OCI-LY7 (cell line): ENCODE data around the gene SLC4A5. TPM values are rescaled to one million over a fixed set of nuclear protein-coding genes. Genes with fewer than 3 reads are reported as not detected.

Experiments
- BruUV-seq: library from RNA; stranded (reverse); fragments of 400-500 nt; replicated peaks from 2 replicates; lab custom pipeline; 2021; lab: Mats Ljungman, UMichigan
- CTCF ChIA-PET: fragments of 300-600 bp; sonication (Branson Sonifier 250); formaldehyde crosslinking; loops from one replicate; lab custom pipeline; 2022; ENCODE audit warnings: antibody characterized with exemption; ENCODE audit not compliant: unreplicated experiment; lab: Charles Lee
- POLR2A ChIA-PET: fragments of 300-600 bp; sonication (Branson Sonifier 250); formaldehyde crosslinking; loops from one replicate; lab custom pipeline; 2022; ENCODE audit warnings: antibody characterized with exemption; lab: Charles Lee
- DNase-seq: peaks from one replicate; pipeline ENCODE4 v3.0.0-alpha.2; 2015; ENCODE audit warnings: low spot score
- H2AFZ ChIP-seq: fragments of 200-600 bp; sonication (generic), shearing (Covaris generic); 2 replicates; pipeline ENCODE4 v1.6.1; 2014; ENCODE audit warnings: mild to moderate bottlenecking, antibody characterized with exemption, low read length, moderate library complexity
- H3K27ac ChIP-seq: fragments of 200-600 bp; sonication (generic); 2 replicates; pipeline ENCODE4 v1.5.1; 2014; ENCODE audit warnings: mixed run types, low read depth, mild to moderate bottlenecking, moderate library complexity, low read length, inconsistent platforms; ENCODE audit not compliant: poor library complexity, severe bottlenecking
- H3K36me3 ChIP-seq: fragments of 200-600 bp; sonication (generic); 2 replicates; pipeline ENCODE4 v1.6.1; 2014; ENCODE audit warnings: mild to moderate bottlenecking, antibody characterized with exemption, low read length, moderate library complexity, mixed read lengths; ENCODE audit not compliant: insufficient read depth
- H3K4me1 ChIP-seq: fragments of 200-600 bp; sonication (generic); 2 replicates; pipeline ENCODE4 v1.5.1; 2014; ENCODE audit warnings: mild to moderate bottlenecking, low read length; ENCODE audit not compliant: insufficient read depth, poor library complexity, severe bottlenecking
- H3K4me2 ChIP-seq: fragments of 200-600 bp; sonication (generic); 2 replicates; pipeline ENCODE4 v1.6.1; 2014; ENCODE audit warnings: mild to moderate bottlenecking, low read length
- H3K4me3 ChIP-seq: fragments of 200-600 bp; sonication (generic); 2 replicates; pipeline ENCODE4 v1.5.1; 2014; ENCODE audit warnings: mild to moderate bottlenecking, low read depth, low read length; ENCODE audit not compliant: poor library complexity, severe bottlenecking
- H3K79me2 ChIP-seq: fragments of 200-600 bp; sonication (generic); 2 replicates; pipeline ENCODE4 v1.6.1; 2016; ENCODE audit warnings: low read depth, mild to moderate bottlenecking, low read length, moderate library complexity, mixed read lengths; ENCODE audit not compliant: insufficient read depth
- H3K9me2 ChIP-seq: fragments of 200-600 bp; sonication (generic); 2 replicates; pipeline ENCODE4 v1.6.1; 2016; ENCODE audit warnings: mild to moderate bottlenecking, low read length, mixed read lengths; ENCODE audit not compliant: insufficient read depth
- H3K9me3 ChIP-seq: fragments of 200-600 bp; sonication (generic); 2 replicates; pipeline ENCODE4 v1.6.1; 2014; ENCODE audit warnings: mild to moderate bottlenecking, mixed run types, low read length, mixed read lengths
- H4K20me1 ChIP-seq: fragments of 200-600 bp; sonication (generic); 2 replicates; pipeline ENCODE4 v1.6.1; 2014; ENCODE audit warnings: mild to moderate bottlenecking, antibody characterized with exemption, low read length, moderate library complexity, mixed read lengths; ENCODE audit not compliant: insufficient read depth
- CTCF ChIP-seq: fragments of 200-600 bp; sonication (generic); conservative IDR thresholded peaks from 2 replicates; pipeline ENCODE4 v1.5.1; 2014; ENCODE audit warnings: mild to moderate bottlenecking, antibody characterized with exemption, low read length, moderate library complexity, mixed read lengths
- EZH2phosphoT487 ChIP-seq: fragments of 200-600 bp; sonication (generic); IDR thresholded peaks from 2 replicates; pipeline ENCODE4 v1.6.1; 2018; ENCODE audit warnings: low read depth, borderline replicate concordance, mild to moderate bottlenecking, mixed run types, antibody characterized with exemption, low read length, moderate library complexity, mixed read lengths
- intact Hi-C: fragments of 100-400 bp; cut with micrococcal nuclease; formaldehyde crosslinking; loops from one replicate; pipeline ENCODE4 v1.10.0; 2022; ENCODE audit not compliant: unreplicated experiment
- total RNA-seq, 2 experiments: library from RNA; depleted of rRNA in 1 of 2; stranded (reverse); fragments of >200 nt in 1 of 2; shearing (Covaris generic) in 1 of 2; gene quantifications; 2 replicates each; pipeline ENCODE4 v1.2.3, GENCODE V29; 2014 to 2022

SLC4A5 gene
- total RNA-seq, 2 experiments from 2014 or later = 1.2 to 7.0 TPM

- POLR2A ChIA-PET = no interaction called here
Observed at GRCh38 chr2:74379851-74380789, 36.9 kb upstream of the SLC4A5 start, which contains the start of gene DCTN1. DCTN1 (minus strand) TSS chr2:74380311; CDS start chr2:74380037, 274 bp downstream.

GRCh38 chr2:74378007-74378406 is 34.8 kb upstream of the SLC4A5 start:
- Histone ChIP-seq H3K9me2 (no peaks in the 10 kb centered on the region), H3K4me3 (no peak overlapping the region), H2AFZ (no peak overlapping the region), H4K20me1 (0 out of 2 replicates have a peak, but pooled peaks cover 7% of the 10 kb centered on the region), H3K4me2 (no peak overlapping the region), H3K79me2 (no peaks in the 10 kb centered on the region), H3K4me1 (peaks cover 9% of the 10 kb centered on the region), H3K36me3 (peaks cover 31% of the 10 kb centered on the region; the same call in 1 of the 2 replicates), H3K9me3 (no peaks in the 10 kb centered on the region), H3K27ac (no peak overlapping the region)
- intact Hi-C loops = no loop called here
- no peak for DNase-seq
- CTCF ChIA-PET = no interaction called here
- no TSS peak for BruUV-seq
- TF ChIP-seq CTCF (no peak), EZH2phosphoT487 (no peak)
- POLR2A ChIA-PET = no interaction called here

More at GRCh38 chr2:74379851-74380789, 36.9 kb upstream of the SLC4A5 start, which contains the start of gene DCTN1:
- peak; percentile 34 for DNase-seq
- intact Hi-C loops = no loop called here
- 0 out of 2 replicates have a peak within 1 kb of the TSS, but pooled peaks have one; percentile 37 for H3K4me2 ChIP-seq
- TF ChIP-seq CTCF = no peak
- no peak for TF ChIP-seq EZH2phosphoT487
- CTCF ChIA-PET = no interaction called here
- peaks cover 44% of the 10 kb centered on the region; the same call in 1 of the 2 replicates for H3K36me3 ChIP-seq
- H3K4me1 ChIP-seq = peaks cover 9% of the 10 kb centered on the region
- no peak within 1 kb of the TSS for H2AFZ ChIP-seq
- no peaks in the 10 kb centered on the region for H3K9me2 ChIP-seq
- no TSS peak for BruUV-seq
- H3K4me3 ChIP-seq = no peak within 1 kb of the TSS
- H3K79me2 ChIP-seq = no peaks in the 10 kb centered on the region
- no peak within 1 kb of the TSS for H3K27ac ChIP-seq
- H3K9me3 ChIP-seq = no peaks in the 10 kb centered on the region
- 0 out of 2 replicates have a peak, but pooled peaks cover 7% of the 10 kb centered on the region for H4K20me1 ChIP-seq

- H3K4me3 ChIP-seq = no peak overlapping the region
- DNase-seq = no peak
- no peak overlapping the region for H3K27ac ChIP-seq
- BruUV-seq = no TSS peak
- H2AFZ ChIP-seq = no peak overlapping the region
- H3K36me3 ChIP-seq = peaks cover 26% of the 10 kb centered on the region; the same call in 1 of the 2 replicates
- POLR2A ChIA-PET = no interaction called here
- no peaks in the 10 kb centered on the region for H3K9me2 ChIP-seq
- no peak overlapping the region for H3K4me2 ChIP-seq
- H3K4me1 ChIP-seq = peaks cover 9% of the 10 kb centered on the region
- intact Hi-C loops = no loop called here
- 0 out of 2 replicates have a peak, but pooled peaks cover 7% of the 10 kb centered on the region for H4K20me1 ChIP-seq
- no peaks in the 10 kb centered on the region for H3K79me2 ChIP-seq
- CTCF ChIA-PET = no interaction called here
- TF ChIP-seq CTCF = no peak
- TF ChIP-seq EZH2phosphoT487 = no peak
- no peaks in the 10 kb centered on the region for H3K9me3 ChIP-seq
Observed at GRCh38 chr2:74375838-74376237, 32.6 kb upstream of the SLC4A5 start.
